ENCODE results near the gene MROH2B.
"Not testable (repeated sequence)": the region's sequence is repeated elsewhere in the genome, so short reads cannot be mapped to it uniquely, and the experiment has no call there.

Gene MROH2B

GRCh38 chr5:41067714-41068568 lies 3.2 kb downstream of the MROH2B start:
- intact Hi-C loops (cut with micrococcal nuclease) = no loop called here
- no peak overlapping the region for H3K4me3 Mint-ChIP-seq
- peaks cover 7% of the 10 kb centered on the region for H3K9me3 Mint-ChIP-seq
- no peaks in the 10 kb centered on the region for H3K27me3 Mint-ChIP-seq
- H3K27ac Mint-ChIP-seq = no peak overlapping the region
- no peaks in the 10 kb centered on the region for H3K4me1 Mint-ChIP-seq (ENCODE audit: low read depth)
- H3K36me3 Mint-ChIP-seq (ENCODE audit: low read depth) = no peaks in the 10 kb centered on the region

GRCh38 chr5:41065691-41066335 lies 5.3 kb downstream of the MROH2B start:
- Mint-ChIP-seq H3K4me3 (no peak overlapping the region), H3K36me3 (ENCODE audit: low read depth) (no peaks in the 10 kb centered on the region)

GRCh38 chr5:41057940-41058339 lies 13.2 kb downstream of the MROH2B start:
- no peak overlapping the region for H3K27ac Mint-ChIP-seq
- no peaks in the 10 kb centered on the region for H3K36me3 Mint-ChIP-seq (ENCODE audit: low read depth)
- intact Hi-C loops (cut with micrococcal nuclease) = no loop called here
- H3K9me3 Mint-ChIP-seq = peaks cover 23% of the 10 kb centered on the region
- H3K4me3 Mint-ChIP-seq = no peak overlapping the region
- no peaks in the 10 kb centered on the region for H3K4me1 Mint-ChIP-seq (ENCODE audit: low read depth)
- no peaks in the 10 kb centered on the region for H3K27me3 Mint-ChIP-seq

More at GRCh38 chr5:41065691-41066335, 5.3 kb downstream of the MROH2B start:
- Mint-ChIP-seq H3K4me1 (ENCODE audit: low read depth) (no peaks in the 10 kb centered on the region), H3K9me3 (no peaks in the 10 kb centered on the region), H3K27me3 (no peaks in the 10 kb centered on the region), H3K27ac (no peak overlapping the region)
- intact Hi-C loops (cut with micrococcal nuclease) = no loop called here

- H3K27me3 Mint-ChIP-seq = no peaks in the 10 kb centered on the region
- intact Hi-C loops (cut with micrococcal nuclease) = no loop called here
- no peaks in the 10 kb centered on the region for H3K4me1 Mint-ChIP-seq (ENCODE audit: low read depth)
- no peaks in the 10 kb centered on the region for H3K36me3 Mint-ChIP-seq (ENCODE audit: low read depth)
- no peak overlapping the region for H3K4me3 Mint-ChIP-seq
- H3K9me3 Mint-ChIP-seq = peaks cover 23% of the 10 kb centered on the region
- H3K27ac Mint-ChIP-seq = no peak overlapping the region
Measured at GRCh38 chr5:41057231-41057630, 13.9 kb downstream of the MROH2B start.

GRCh38 chr5:41048986-41049385 lies 22.2 kb downstream of the MROH2B start:
- H3K4me3 Mint-ChIP-seq = no peak overlapping the region
- intact Hi-C loops (cut with micrococcal nuclease) = no loop called here
- no peaks in the 10 kb centered on the region for H3K27me3 Mint-ChIP-seq
- no peaks in the 10 kb centered on the region for H3K9me3 Mint-ChIP-seq
- no peaks in the 10 kb centered on the region for H3K36me3 Mint-ChIP-seq (ENCODE audit: low read depth)
- no peak overlapping the region for H3K27ac Mint-ChIP-seq
- H3K4me1 Mint-ChIP-seq (ENCODE audit: low read depth) = no peaks in the 10 kb centered on the region

GRCh38 chr5:41043109-41043747 lies 27.9 kb downstream of the MROH2B start:
- Mint-ChIP-seq H3K36me3 (ENCODE audit: low read depth) (no peaks in the 10 kb centered on the region), H3K4me1 (ENCODE audit: low read depth) (no peaks in the 10 kb centered on the region), H3K27me3 (no peaks in the 10 kb centered on the region), H3K4me3 (no peak overlapping the region), H3K9me3 (no peaks in the 10 kb centered on the region), H3K27ac (no peak overlapping the region)
- intact Hi-C loops (cut with micrococcal nuclease) = no loop called here

GRCh38 chr5:41032973-41033372 lies 38.2 kb downstream of the MROH2B start:
- no peaks in the 10 kb centered on the region for H3K36me3 Mint-ChIP-seq (ENCODE audit: low read depth)
- H3K27ac Mint-ChIP-seq = no peak overlapping the region
- no peaks in the 10 kb centered on the region for H3K4me1 Mint-ChIP-seq (ENCODE audit: low read depth)
- peaks cover 29% of the 10 kb centered on the region for H3K9me3 Mint-ChIP-seq
- intact Hi-C loops (cut with micrococcal nuclease) = no loop called here
- H3K27me3 Mint-ChIP-seq = no peaks in the 10 kb centered on the region
- no peak overlapping the region for H3K4me3 Mint-ChIP-seq

- H3K27me3 Mint-ChIP-seq; intact Hi-C loops (cut with micrococcal nuclease); H3K4me3 Mint-ChIP-seq; H3K4me1 Mint-ChIP-seq (ENCODE audit: low read depth); H3K36me3 Mint-ChIP-seq (ENCODE audit: low read depth); H3K27ac Mint-ChIP-seq: not testable (repeated sequence)
- H3K9me3 Mint-ChIP-seq = peaks cover 24% of the 10 kb centered on the region
Measured at GRCh38 chr5:41022600-41022999, 48.5 kb downstream of the MROH2B start.

- Mint-ChIP-seq H3K9me3 (no peaks in the 10 kb centered on the region), H3K27ac (no peak overlapping the region), H3K36me3 (ENCODE audit: low read depth) (no peaks in the 10 kb centered on the region), H3K4me1 (ENCODE audit: low read depth) (no peaks in the 10 kb centered on the region), H3K27me3 (no peaks in the 10 kb centered on the region), H3K4me3 (no peak overlapping the region)
- intact Hi-C loops (cut with micrococcal nuclease) = no loop called here
Measured at GRCh38 chr5:41012318-41012717, 58.8 kb downstream of the MROH2B start.

- intact Hi-C loops (cut with micrococcal nuclease) = no loop called here
- Mint-ChIP-seq H3K4me3 (no peak overlapping the region), H3K27me3 (no peaks in the 10 kb centered on the region), H3K4me1 (ENCODE audit: low read depth) (no peaks in the 10 kb centered on the region), H3K36me3 (ENCODE audit: low read depth) (no peaks in the 10 kb centered on the region), H3K9me3 (no peaks in the 10 kb centered on the region), H3K27ac (no peak overlapping the region)
Measured at GRCh38 chr5:41010572-41010971, 60.6 kb downstream of the MROH2B start.

GRCh38 chr5:41009232-41009631 lies 61.9 kb downstream of the MROH2B start:
- H3K27ac Mint-ChIP-seq = no peak overlapping the region
- no peaks in the 10 kb centered on the region for H3K36me3 Mint-ChIP-seq (ENCODE audit: low read depth)
- H3K4me3 Mint-ChIP-seq = no peak overlapping the region
- H3K4me1 Mint-ChIP-seq (ENCODE audit: low read depth) = no peaks in the 10 kb centered on the region
- H3K9me3 Mint-ChIP-seq = no peaks in the 10 kb centered on the region
- intact Hi-C loops (cut with micrococcal nuclease) = no loop called here
- no peaks in the 10 kb centered on the region for H3K27me3 Mint-ChIP-seq

GRCh38 chr5:41004931-41005330 lies 66.2 kb downstream of the MROH2B start:
- no peaks in the 10 kb centered on the region for H3K9me3 Mint-ChIP-seq
- no peak overlapping the region for H3K4me3 Mint-ChIP-seq
- H3K27me3 Mint-ChIP-seq = no peaks in the 10 kb centered on the region
- H3K27ac Mint-ChIP-seq = no peak overlapping the region
- no peaks in the 10 kb centered on the region for H3K4me1 Mint-ChIP-seq (ENCODE audit: low read depth)
- no peaks in the 10 kb centered on the region for H3K36me3 Mint-ChIP-seq (ENCODE audit: low read depth)
- intact Hi-C loops (cut with micrococcal nuclease) = no loop called here

GRCh38 chr5:41003670-41004376 lies 67.3 kb downstream of the MROH2B start:
- no peaks in the 10 kb centered on the region for H3K36me3 Mint-ChIP-seq (ENCODE audit: low read depth)
- H3K27ac Mint-ChIP-seq = no peak overlapping the region
- H3K27me3 Mint-ChIP-seq = no peaks in the 10 kb centered on the region
- H3K4me1 Mint-ChIP-seq (ENCODE audit: low read depth) = no peaks in the 10 kb centered on the region
- H3K9me3 Mint-ChIP-seq = no peaks in the 10 kb centered on the region
- intact Hi-C loops (cut with micrococcal nuclease) = no loop called here
- no peak overlapping the region for H3K4me3 Mint-ChIP-seq

GRCh38 chr5:40999966-41000365 lies 71.2 kb downstream of the MROH2B start:
- no peak overlapping the region for H3K27ac Mint-ChIP-seq
- H3K36me3 Mint-ChIP-seq (ENCODE audit: low read depth) = no peaks in the 10 kb centered on the region
- H3K4me3 Mint-ChIP-seq = no peak overlapping the region
- H3K4me1 Mint-ChIP-seq (ENCODE audit: low read depth) = no peaks in the 10 kb centered on the region
- H3K27me3 Mint-ChIP-seq = no peaks in the 10 kb centered on the region
- H3K9me3 Mint-ChIP-seq = no peaks in the 10 kb centered on the region
- intact Hi-C loops (cut with micrococcal nuclease) = no loop called here

All from dendritic cell treated with granulocyte-macrophage colony-stimulating factor and Interleukin-4, amounts not matched to agents 40 ng/mL and 50 ng/mL, for 4 days (primary cell).